ENCODE results near the gene ZNF367. TPM values are rescaled to one million over a fixed set of nuclear protein-coding genes. Genes with fewer than 3 reads are reported as not detected.

ZNF367 gene
- total and polyA plus RNA-seq, 7 experiments from 2014 or later: 0.71 to 22.9 (median 4.4) TPM

DNA sequence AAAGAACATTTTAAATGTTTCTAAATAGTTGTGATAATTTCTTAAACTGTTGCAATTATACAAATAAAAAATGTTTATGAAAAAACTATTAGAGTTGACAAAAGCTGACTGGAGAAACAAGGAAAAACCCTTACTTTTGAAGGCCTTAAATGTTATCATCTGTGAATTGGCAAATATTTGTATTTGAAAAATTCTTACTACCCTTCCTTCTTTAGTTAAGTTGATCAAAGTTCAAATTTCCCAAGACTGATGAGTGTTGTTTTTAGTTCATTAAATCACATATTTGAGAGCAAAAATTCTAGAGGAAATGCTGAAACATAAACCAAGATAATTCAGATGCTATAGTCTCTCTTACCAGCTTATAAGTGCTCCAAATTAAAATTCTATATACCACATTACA lies 32.0 kb downstream of the ZNF367 start:
- Mint-ChIP-seq H3K27me3 (no peaks in the 10 kb centered on the region), H3K4me1 (peaks cover 10 to 32% (median 22%) of the 10 kb centered on the region in 7 donors), H3K36me3 (peaks cover 0 to 21% (median 4%) of the 10 kb centered on the region in 5 donors), H3K4me3 (no peak overlapping the region), H3K9me3 (peaks cover 0 to 1% (median 0%) of the 10 kb centered on the region in 11 donors), H3K27ac (peak overlapping the region in 4 of 9 donors; percentile 34 to 66 (median 44))
- ATAC-seq (no peak), DNase-seq (no peak)
- intact Hi-C loops (cut with micrococcal nuclease): no loop called here
- ChIA-PET CTCF (no interaction called here), POLR2A (interaction anchor here (1.2 to 1.4 kb wide), 2 partner anchors 12 to 65 kb away, joined by 4 read pairs; no protein-coding TSS in a partner anchor)
- Histone ChIP-seq H3K4me3 (ENCODE audit: low read length) (no peak overlapping the region), H3K27me3 (ENCODE audit: control insufficient read depth in 2 of 2, insufficient read depth in 2 of 2, low read length in 2 of 2) (no peaks in the 10 kb centered on the region), H3K27ac (ENCODE audit: low read depth, low read length) (no peak overlapping the region), H3K9me3 (ENCODE audit: control insufficient read depth in 2 of 3, low read length in 3 of 3) (no peaks in the 10 kb centered on the region), H3K36me3 (ENCODE audit: control insufficient read depth in 2 of 3, insufficient read depth in 3 of 3, low read length in 3 of 3) (peaks cover 0 to 1% (median 0%) of the 10 kb centered on the region in 3 experiments), H3K4me1 (ENCODE audit: control insufficient read depth in 2 of 2, insufficient read depth in 2 of 2, low read length in 2 of 2) (peaks cover 0 to 9% of the 10 kb centered on the region in 2 donors)

- H3K36me3 Mint-ChIP-seq: peaks cover 0 to 20% (median 0%) of the 10 kb centered on the region in 5 donors
- H3K36me3 ChIP-seq (ENCODE audit: control insufficient read depth in 2 of 3, insufficient read depth in 3 of 3, low read length in 3 of 3): no peaks in the 10 kb centered on the region
- peak; percentile 69 for ATAC-seq
- H3K9me3 ChIP-seq (ENCODE audit: control insufficient read depth in 2 of 3, low read length in 3 of 3): no peaks in the 10 kb centered on the region
- H3K4me3 ChIP-seq (ENCODE audit: low read length): peak within 1 kb of the TSS; percentile 58
- intact Hi-C loops (cut with micrococcal nuclease): loop anchor here (1.0 to 2.0 kb wide), 4 partner anchors 15 to 67 kb away; partner anchors contain the start of genes HABP4 (in 2 of the 2) and ZNF367 (in 1 of the 2)
- H3K4me3 Mint-ChIP-seq: peak within 1 kb of the TSS; percentile 82 to 89 (median 86)
- peak in 5 of 9 donors; percentile 7 to 32 (median 14) for DNase-seq
- peaks cover 0 to 9% of the 10 kb centered on the region in 2 donors for H3K4me1 ChIP-seq (ENCODE audit: control insufficient read depth in 2 of 2, insufficient read depth in 2 of 2, low read length in 2 of 2)
- H3K27me3 Mint-ChIP-seq: no peaks in the 10 kb centered on the region
- H3K27ac Mint-ChIP-seq: peak within 1 kb of the TSS; percentile 43 to 86 (median 76)
- ChIA-PET POLR2A (interaction anchor here (0.6 to 3.4 kb wide), 6 partner anchors 17 to 187 kb away, joined by 4 to 21 read pairs (median 4); partner anchors contain the start of gene HABP4), CTCF (interaction anchor here (0.5 to 0.6 kb wide), 2 partner anchors 16 to 147 kb away, joined by 3 to 4 read pairs; no protein-coding TSS in a partner anchor)
- H3K4me1 Mint-ChIP-seq: peaks cover 10 to 42% (median 27%) of the 10 kb centered on the region in 7 donors
- no peaks in the 10 kb centered on the region for H3K27me3 ChIP-seq (ENCODE audit: control insufficient read depth in 2 of 2, insufficient read depth in 2 of 2, low read length in 2 of 2)
- H3K9me3 Mint-ChIP-seq: no peaks in the 10 kb centered on the region
- peak within 1 kb of the TSS; percentile 56 for H3K27ac ChIP-seq (ENCODE audit: low read depth, low read length)
These were observed 34.8 kb downstream of the ZNF367 start, which contains the start of gene SLC35D2 for GRCh38 chr9:96383165-96383942. Gene SLC35D2 (minus strand): TSS chr9:96383711. CDS start chr9:96383634, 77 bp downstream.

GRCh38 chr9:96382839-96383164 lies 35.4 kb downstream of the ZNF367 start:
- Histone ChIP-seq H3K4me3 (ENCODE audit: low read length) (peak overlapping the region; percentile 29), H3K36me3 (ENCODE audit: control insufficient read depth in 2 of 3, insufficient read depth in 3 of 3, low read length in 3 of 3) (no peaks in the 10 kb centered on the region), H3K27me3 (ENCODE audit: control insufficient read depth in 2 of 2, insufficient read depth in 2 of 2, low read length in 2 of 2) (no peaks in the 10 kb centered on the region), H3K4me1 (ENCODE audit: control insufficient read depth in 2 of 2, insufficient read depth in 2 of 2, low read length in 2 of 2) (peaks cover 0 to 9% of the 10 kb centered on the region in 2 donors), H3K27ac (ENCODE audit: low read depth, low read length) (peak overlapping the region; percentile 56), H3K9me3 (ENCODE audit: control insufficient read depth in 2 of 3, low read length in 3 of 3) (no peaks in the 10 kb centered on the region)
- H3K9me3 Mint-ChIP-seq: no peaks in the 10 kb centered on the region
- no peak for DNase-seq
- H3K4me1 Mint-ChIP-seq: peaks cover 10 to 42% (median 27%) of the 10 kb centered on the region in 7 donors
- H3K27me3 Mint-ChIP-seq: no peaks in the 10 kb centered on the region
- H3K27ac Mint-ChIP-seq: peak overlapping the region; percentile 18 to 82 (median 57)
- intact Hi-C loops (cut with micrococcal nuclease): loop anchor here (1.0 to 2.0 kb wide), 4 partner anchors 16 to 68 kb away; partner anchors contain the start of genes HABP4 (in 2 of the 2) and ZNF367 (in 1 of the 2)
- POLR2A ChIA-PET: interaction anchor here (0.6 to 3.4 kb wide), 5 partner anchors 33 to 69 kb away, joined by 3 to 21 read pairs (median 4); partner anchors contain the start of gene HABP4
- peak overlapping the region; percentile 81 to 87 (median 84) for H3K4me3 Mint-ChIP-seq
- ATAC-seq: no peak
- H3K36me3 Mint-ChIP-seq: peaks cover 0 to 20% (median 0%) of the 10 kb centered on the region in 5 donors
- CTCF ChIA-PET: no interaction called here

DNA sequence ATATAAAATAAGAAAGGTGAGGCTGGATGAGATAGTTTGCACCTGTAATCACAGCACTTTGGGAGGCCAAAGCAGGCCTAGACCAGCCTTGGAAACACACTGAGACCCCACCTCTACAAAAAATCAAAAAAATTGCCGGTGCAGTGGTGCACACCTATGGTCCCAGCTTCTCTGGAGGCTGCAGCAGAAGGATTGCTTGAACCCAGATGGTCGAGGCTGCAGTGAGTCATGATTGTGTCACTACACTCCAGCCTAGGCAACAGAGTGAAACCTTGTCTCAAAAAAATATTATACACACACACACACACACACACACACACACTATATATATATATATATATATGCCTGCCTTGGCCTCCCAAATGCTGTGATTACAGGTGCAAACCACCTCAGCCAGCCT lies 36.0 kb downstream of the ZNF367 start:
- Histone ChIP-seq H3K9me3 (ENCODE audit: control insufficient read depth in 2 of 3, low read length in 3 of 3) (no peaks in the 10 kb centered on the region), H3K4me3 (ENCODE audit: low read length) (no peak overlapping the region), H3K4me1 (ENCODE audit: control insufficient read depth in 2 of 2, insufficient read depth in 2 of 2, low read length in 2 of 2) (peaks cover 0 to 9% of the 10 kb centered on the region in 2 donors), H3K27ac (ENCODE audit: low read depth, low read length) (no peak overlapping the region), H3K27me3 (ENCODE audit: control insufficient read depth in 2 of 2, insufficient read depth in 2 of 2, low read length in 2 of 2) (no peaks in the 10 kb centered on the region), H3K36me3 (ENCODE audit: control insufficient read depth in 2 of 3, insufficient read depth in 3 of 3, low read length in 3 of 3) (no peaks in the 10 kb centered on the region)
- intact Hi-C loops (cut with micrococcal nuclease): loop anchor here (2.0 kb wide), 2 partner anchors 17 to 69 kb away; partner anchors contain the start of gene HABP4 (in 2 of the 2)
- Mint-ChIP-seq H3K4me3 (peak overlapping the region in 5 of 10 donors; percentile 3 to 86 (median 84)), H3K9me3 (no peaks in the 10 kb centered on the region), H3K27ac (peak overlapping the region in 1 of 9 donors; percentile 23), H3K27me3 (no peaks in the 10 kb centered on the region), H3K36me3 (peaks cover 0 to 19% (median 6%) of the 10 kb centered on the region in 5 donors), H3K4me1 (peaks cover 10 to 42% (median 31%) of the 10 kb centered on the region in 7 donors)
- no peak for ATAC-seq
- ChIA-PET POLR2A (interaction anchor here (0.6 to 3.4 kb wide), 5 partner anchors 34 to 70 kb away, joined by 3 to 21 read pairs (median 4); no protein-coding TSS in a partner anchor), CTCF (interaction anchor here (0.9 kb wide), 1 partner anchor 34 kb away, joined by 3 read pairs; no protein-coding TSS in a partner anchor)
- no peak for DNase-seq

DNA sequence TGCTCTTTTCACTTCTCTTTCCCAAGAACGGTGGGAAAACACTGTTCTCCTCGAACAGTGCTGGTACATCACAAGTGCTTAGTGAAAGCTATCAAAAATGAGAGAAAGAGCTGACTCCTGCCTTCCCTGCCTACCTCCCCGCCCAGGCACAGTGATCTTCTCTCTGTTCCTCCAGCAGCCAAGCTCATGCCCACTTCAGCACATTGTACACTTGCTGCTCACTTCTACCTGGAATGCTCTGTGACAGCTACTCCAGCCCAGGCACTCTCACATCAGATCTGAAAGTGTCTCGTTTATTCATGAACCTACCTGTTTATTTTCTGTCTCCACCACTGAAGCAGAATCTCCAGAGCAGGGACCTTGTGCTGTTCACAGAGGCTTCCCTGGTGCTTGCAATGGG lies 36.5 kb downstream of the ZNF367 start:
- H3K4me3 Mint-ChIP-seq: peak overlapping the region in 3 of 10 donors; percentile 3 to 58 (median 14)

DNA sequence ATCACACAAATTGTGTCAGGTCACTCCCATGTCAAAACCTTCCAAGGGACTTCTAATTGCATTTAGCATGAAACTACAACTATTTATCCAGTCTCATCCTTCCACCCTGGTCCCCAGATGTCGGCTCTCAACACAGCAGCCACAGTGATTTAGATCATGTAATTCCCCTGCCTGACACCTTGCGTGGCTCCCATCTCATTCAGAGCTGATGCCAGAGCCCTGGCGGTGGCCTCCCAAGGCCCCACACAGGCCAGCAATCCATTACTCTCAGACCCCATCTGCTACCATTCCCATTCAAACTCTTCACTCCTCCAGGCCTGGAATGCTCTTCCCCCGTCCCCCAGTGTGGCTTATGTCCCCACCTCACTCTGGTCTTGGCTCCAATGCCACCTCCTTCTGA lies 37.0 kb downstream of the ZNF367 start:
- H3K36me3 ChIP-seq (ENCODE audit: control insufficient read depth in 2 of 3, insufficient read depth in 3 of 3, low read length in 3 of 3): no peaks in the 10 kb centered on the region
- peaks cover 0 to 18% (median 9%) of the 10 kb centered on the region in 5 donors for H3K36me3 Mint-ChIP-seq
- H3K4me1 ChIP-seq (ENCODE audit: control insufficient read depth in 2 of 2, insufficient read depth in 2 of 2, low read length in 2 of 2): peaks cover 0 to 9% of the 10 kb centered on the region in 2 donors
- H3K27me3 Mint-ChIP-seq: no peaks in the 10 kb centered on the region
- no peaks in the 10 kb centered on the region for H3K27me3 ChIP-seq (ENCODE audit: control insufficient read depth in 2 of 2, insufficient read depth in 2 of 2, low read length in 2 of 2)
- ChIA-PET POLR2A (interaction anchor here (1.1 to 1.3 kb wide), 2 partner anchors 29 to 55 kb away, joined by 3 read pairs; no protein-coding TSS in a partner anchor), CTCF (interaction anchor here (0.9 kb wide), 1 partner anchor 35 kb away, joined by 3 read pairs; no protein-coding TSS in a partner anchor)
- no peaks in the 10 kb centered on the region for H3K9me3 Mint-ChIP-seq
- H3K4me3 ChIP-seq (ENCODE audit: low read length): no peak overlapping the region
- H3K4me3 Mint-ChIP-seq: peak overlapping the region in 2 of 10 donors; percentile 1 to 44
- no peak for DNase-seq
- H3K4me1 Mint-ChIP-seq: peaks cover 10 to 42% (median 31%) of the 10 kb centered on the region in 7 donors
- intact Hi-C loops (cut with micrococcal nuclease): no loop called here
- peak overlapping the region in 2 of 9 donors; percentile 13 to 32 for H3K27ac Mint-ChIP-seq
- H3K9me3 ChIP-seq (ENCODE audit: control insufficient read depth in 2 of 3, low read length in 3 of 3): no peaks in the 10 kb centered on the region
- no peak for ATAC-seq
- no peak overlapping the region for H3K27ac ChIP-seq (ENCODE audit: low read depth, low read length)

More for the DNA sequence above, 36.5 kb downstream of the ZNF367 start:
- Histone ChIP-seq H3K36me3 (ENCODE audit: control insufficient read depth in 2 of 3, insufficient read depth in 3 of 3, low read length in 3 of 3) (no peaks in the 10 kb centered on the region), H3K4me1 (ENCODE audit: control insufficient read depth in 2 of 2, insufficient read depth in 2 of 2, low read length in 2 of 2) (peaks cover 0 to 9% of the 10 kb centered on the region in 2 donors), H3K4me3 (ENCODE audit: low read length) (no peak overlapping the region), H3K27ac (ENCODE audit: low read depth, low read length) (no peak overlapping the region), H3K27me3 (ENCODE audit: control insufficient read depth in 2 of 2, insufficient read depth in 2 of 2, low read length in 2 of 2) (no peaks in the 10 kb centered on the region), H3K9me3 (ENCODE audit: control insufficient read depth in 2 of 3, low read length in 3 of 3) (no peaks in the 10 kb centered on the region)
- POLR2A ChIA-PET: interaction anchor here (1.1 to 3.4 kb wide), 2 partner anchors 56 to 70 kb away, joined by 3 to 21 read pairs; no protein-coding TSS in a partner anchor
- ATAC-seq (no peak), DNase-seq (no peak)
- intact Hi-C loops (cut with micrococcal nuclease): loop anchor here (2.0 kb wide), 2 partner anchors 17 to 69 kb away; partner anchors contain the start of gene HABP4 (in 2 of the 2)
- CTCF ChIA-PET: interaction anchor here (0.9 kb wide), 1 partner anchor 34 kb away, joined by 3 read pairs; no protein-coding TSS in a partner anchor
- peaks cover 0 to 19% (median 9%) of the 10 kb centered on the region in 5 donors for H3K36me3 Mint-ChIP-seq
- H3K27ac Mint-ChIP-seq: peak overlapping the region in 3 of 9 donors; percentile 13 to 58 (median 23)
- no peaks in the 10 kb centered on the region for H3K27me3 Mint-ChIP-seq
- H3K4me1 Mint-ChIP-seq: peaks cover 10 to 42% (median 31%) of the 10 kb centered on the region in 7 donors
- no peaks in the 10 kb centered on the region for H3K9me3 Mint-ChIP-seq
